ENCODE data around the gene SRGAP3.

- TF ChIP-seq CTCF (IDR thresholded peaks at IDR 0.05; ENCODE audit: insufficient read depth, low read depth, low read length) (no peak), EZH2 (IDR thresholded peaks at IDR 0.05; ENCODE audit: insufficient read depth, low read length) (no peak)
Observed at GRCh38 chr3:8988791-8989558, 260.5 kb downstream of the SRGAP3 start.
